H1 (cell line): ENCODE data around the gene TEN1. TPM values are rescaled to one million over a fixed set of nuclear protein-coding genes. Genes with fewer than 3 reads are reported as not detected.

Experiments used
- ASH2L ChIP-seq: fragments of 200-600, 300-600 bp; sonication (generic); IDR thresholded peaks from one replicate; pipeline ENCODE4 v1.7.1; 2017; ENCODE audit warnings: low read length
- BCL11A ChIP-seq, 2 experiments: IDR thresholded peaks; one replicate each; pipeline ENCODE4 v1.6.1; 2011; ENCODE audit warnings: low read depth in 2 of 2, low read length in 2 of 2, mild to moderate bottlenecking in 2 of 2
- SP1 ChIP-seq: IDR thresholded peaks from 2 replicates; pipeline ENCODE4 v1.6.1; 2011; ENCODE audit warnings: low read depth, low read length
- TEAD4 ChIP-seq: IDR thresholded peaks from 2 replicates; pipeline ENCODE4 v1.6.1; 2012; ENCODE audit warnings: low read depth, low read length, inconsistent platforms, mixed read lengths
- polyA plus RNA-seq, 7 experiments: library from polyadenylated mRNA; depleted of rRNA in 3 of 7; stranded (reverse) in 5 of 7; unstranded in 2 of 7; fragments of >200 nt in 5 of 7; fragments of 200-250 nt in 2 of 7; gene quantifications; 1 replicate in 5 of 7; 2 replicates in 1 of 7; 4 replicates in 1 of 7; pipeline versions ENCODE4 v1.2.1 to v1.2.3, GENCODE V29; 2011 to 2013; ENCODE audit warnings: missing spikeins in 2 of 7, mixed read lengths in 2 of 7
- total RNA-seq: library from RNA; stranded (reverse); fragmentation: NEBNext Ultra II Directional; extraction: Animal tissue kit (Norgen Biotek cat#: 25700); gene quantifications from 2 replicates; pipeline ENCODE4 v1.2.1, GENCODE V29; 2021

Gene TEN1
- total and polyA plus RNA-seq, 2 of the 8 experiments (the other 6 are each of a cell fraction or from before 2014, with no cell fraction given): 15.9 to 18.7 TPM

DNA sequence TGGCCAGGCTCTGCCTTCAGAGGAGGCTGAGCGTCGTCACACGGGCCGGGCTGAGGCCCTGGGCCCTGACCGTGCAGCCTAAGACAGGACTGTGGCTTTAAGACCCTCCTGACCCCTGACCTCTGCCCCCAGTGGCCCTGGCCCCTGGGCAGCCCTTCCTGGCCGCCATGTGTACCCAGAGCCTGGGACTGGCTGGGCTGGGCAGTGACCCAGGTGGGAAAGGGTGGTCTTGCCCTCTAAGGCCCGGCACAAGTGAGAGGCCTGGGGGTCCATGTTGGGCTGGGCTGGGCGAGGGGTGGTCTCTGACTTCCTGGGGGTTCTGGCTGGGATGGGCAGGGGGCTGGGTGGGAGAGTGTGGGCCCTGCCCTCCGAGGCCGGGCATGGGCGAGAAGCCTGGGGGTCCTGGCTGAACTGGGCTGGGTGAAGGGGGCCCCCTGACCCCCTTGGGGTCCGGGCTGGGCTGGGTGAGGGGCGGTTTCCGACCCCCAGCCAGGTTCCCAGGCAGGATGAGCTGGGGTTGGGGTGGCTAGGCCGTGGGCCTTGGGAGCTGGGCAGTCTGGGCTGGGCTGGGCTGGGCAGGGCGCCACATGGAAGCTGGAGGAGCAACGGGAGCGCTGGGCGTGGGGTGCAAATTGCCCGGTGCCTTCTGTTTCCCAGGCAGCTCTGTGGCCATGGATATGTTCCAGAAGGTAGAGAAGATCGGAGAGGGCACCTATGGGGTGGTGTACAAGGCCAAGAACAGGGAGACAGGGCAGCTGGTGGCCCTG, 21.9 kb downstream of the TEN1 start, which contains the start of gene CDK3 (continued):
- TF ChIP-seq TEAD4 (no peak), SP1 (no peak), ASH2L (no peak), BCL11A (IDR thresholded peaks at IDR 0.05; ENCODE audit: low read depth in 2 of 2, low read length in 2 of 2) (no peak)
